A549 (cell line): ENCODE results near the gene TNNC1. TPM values are rescaled to one million over a fixed set of nuclear protein-coding genes. Genes with fewer than 3 reads are reported as not detected.

Experiments
- ATAC-seq, 2 experiments: fragments of 200-7000 bp in 1 of 2; fragments of >200 bp in 1 of 2; cut with Nextera tagmentation in 1 of 2; cut with Tn5 transposase in 1 of 2; 3 replicates each; pipeline versions ENCODE4 v1.8.0 to v1.9.1; 2018 to 2020; ENCODE audit warnings: mild to moderate bottlenecking in 1 of 2, moderate library complexity in 1 of 2
- CTCF ChIA-PET: fragments of 300-600 bp; sonication (Branson Sonifier 250); formaldehyde crosslinking; extraction: SDS; loops from one replicate; lab custom pipeline; 2021; ENCODE audit warnings: antibody characterized with exemption, inconsistent platforms; lab: Yijun Ruan, JAX
- POLR2A ChIA-PET: fragments of 350-600 bp; formaldehyde crosslinking; extraction: SDS; loops from one replicate; lab custom pipeline; 2021; ENCODE audit warnings: antibody characterized with exemption, inconsistent platforms; lab: Yijun Ruan, JAX
- DNase-seq, 2 experiments: peaks; one replicate each; pipeline versions ENCODE4 v3.0.0 to v3.0.0-alpha.2; 2011 to 2016; ENCODE audit warnings: low read depth in 1 of 2, low spot score in 1 of 2
- FAIRE-seq: peaks from 2 replicates; lab custom pipeline; 2011; peaks lifted over from hg19 to GRCh38; lab: Jason Lieb, UNC
- H3K27ac ChIP-seq, 2 experiments: fragments of >200 bp; sonication (Bioruptor Twin); formaldehyde crosslinking; 3 replicates each; pipeline ENCODE4 v1.5.1; 2016 to 2017
- H3K4me1 ChIP-seq: fragments of >200 bp; sonication (Bioruptor Twin); formaldehyde crosslinking; 3 replicates; pipeline ENCODE4 v1.6.1; 2016
- H3K4me2 ChIP-seq: fragments of >200 bp; sonication (Bioruptor Twin); formaldehyde crosslinking; 3 replicates; pipeline ENCODE4 v1.6.1; 2016
- H3K4me3 ChIP-seq: fragments of >200 bp; sonication (Bioruptor Twin); formaldehyde crosslinking; 3 replicates; pipeline ENCODE4 v1.5.1; 2016
- H3K9me3 ChIP-seq: fragments of >200 bp; sonication (Bioruptor Twin); formaldehyde crosslinking; 3 replicates; pipeline ENCODE4 v1.6.1; 2016
- CEBPB ChIP-seq, 2 experiments: fragments of >200 bp in 1 of 2; sonication (Bioruptor Twin) in 1 of 2; formaldehyde crosslinking in 1 of 2; IDR thresholded peaks; 2 replicates each; pipeline ENCODE4 v1.6.1; 2012 to 2016
- EHMT2 ChIP-seq: fragments of 200-600 bp; sonication (generic); IDR thresholded peaks from 2 replicates; pipeline ENCODE4 v1.6.1; 2016; ENCODE audit warnings: antibody characterized with exemption, low read depth, mild to moderate bottlenecking, moderate library complexity
- EP300 ChIP-seq, 2 experiments: fragments of >200 bp; sonication (Bioruptor Twin); formaldehyde crosslinking; IDR thresholded peaks; 2 replicates in 1 of 2; 3 replicates in 1 of 2; pipeline ENCODE4 v1.6.1; 2016 to 2017
- HOXB5 ChIP-seq: fragments of 250-450 bp; sonication (Bioruptor Pico); IDR thresholded peaks from 2 replicates; pipeline ENCODE4 v1.5.0; 2020; ENCODE audit warnings: mild to moderate bottlenecking, moderate library complexity
- JUNB ChIP-seq: fragments of >200 bp; sonication (Bioruptor Twin); formaldehyde crosslinking; IDR thresholded peaks from 2 replicates; pipeline ENCODE4 v1.6.1; 2016
- MAX ChIP-seq: IDR thresholded peaks from 2 replicates; pipeline ENCODE4 v1.6.1; 2012
- MAZ ChIP-seq: fragments of 150-350 bp; IDR thresholded peaks from 2 replicates; pipeline ENCODE4 v1.6.1; 2014; ENCODE audit warnings: antibody characterized with exemption, low read depth, low read length, borderline replicate concordance
- NR3C1 ChIP-seq: fragments of >200 bp; sonication (Bioruptor Twin); formaldehyde crosslinking; IDR thresholded peaks from 3 replicates; pipeline ENCODE4 v1.6.1; 2017
- POLR2AphosphoS2 ChIP-seq: conservative IDR thresholded peaks from 2 replicates; pipeline ENCODE4 v1.6.1; 2012; ENCODE audit warnings: low read length, improper control_type of control experiment, inconsistent platforms
- RCOR1 ChIP-seq: fragments of 150-350 bp; IDR thresholded peaks from 2 replicates; pipeline ENCODE4 v1.6.1; 2014; ENCODE audit warnings: antibody characterized with exemption, low read length, low read depth
- RFX5 ChIP-seq: fragments of 450-650 bp; IDR thresholded peaks from 2 replicates; pipeline ENCODE4 v1.7.1; 2014; ENCODE audit warnings: antibody characterized with exemption, mild to moderate bottlenecking, moderate library complexity
- ZC3H11A ChIP-seq: fragments of 450-650 bp; IDR thresholded peaks from 2 replicates; pipeline ENCODE4 v1.6.1; 2014; ENCODE audit warnings: antibody characterized with exemption, mild to moderate bottlenecking
- ZFP36 ChIP-seq: fragments of 450-650 bp; IDR thresholded peaks from 2 replicates; pipeline ENCODE4 v1.6.1; 2014; ENCODE audit warnings: borderline replicate concordance; ENCODE audit not compliant: partially characterized antibody
- ZSCAN20 ChIP-seq: fragments of 250-450 bp; sonication (Bioruptor Pico); IDR thresholded peaks from 2 replicates; pipeline ENCODE4 v1.8.0; 2022; ENCODE audit warnings: mild to moderate bottlenecking, moderate library complexity
- WGBS: methylation state at CpG from one replicate; pipeline ENCODE4 v1.1.6; 2017; ENCODE audit errors: missing lambda C conversion rate; 5-methylcytosine and 5-hydroxymethylcytosine counted together
- polyA plus RNA-seq, 4 experiments: library from polyadenylated mRNA; depleted of rRNA in 3 of 4; stranded (reverse); fragments of >200 nt; fragmentation: RNase III in 1 of 4; extraction: RNeasy Plus Mini Kit Qiagen cat#74134 plus additional on column Dnase treatment in 1 of 4; gene quantifications; 2 replicates in 3 of 4; 3 replicates in 1 of 4; pipeline ENCODE4 v1.2.3, GENCODE V29; 2011 to 2017

The TNNC1 gene
- polyA plus RNA-seq, 2 of the 4 experiments (the other 2 are of a cell fraction) = 2.6 to 4.5 TPM

GRCh38 chr3:52401551-52401950, 52.3 kb downstream of the TNNC1 start:
- ChIA-PET CTCF (interaction anchor here (1.1 to 1.4 kb wide), 3 partner anchors 11 to 110 kb away, joined by 3 to 6 read pairs (median 5); no protein-coding TSS in a partner anchor), POLR2A (no interaction called here)
- no peak overlapping the region for H3K4me2 ChIP-seq
- no peak for TF ChIP-seq EP300 (IDR thresholded peaks at IDR 0.05)
- no peak for TF ChIP-seq ZC3H11A
- no peak for TF ChIP-seq JUNB
- no peak for TF ChIP-seq RCOR1
- no peak for TF ChIP-seq EHMT2
- no peak for TF ChIP-seq RFX5
- no peak for TF ChIP-seq POLR2AphosphoS2
- TF ChIP-seq CEBPB (IDR thresholded peaks at IDR 0.05) = no peak
- TF ChIP-seq NR3C1 = no peak
- no peak for TF ChIP-seq MAX
- TF ChIP-seq HOXB5 (CRISPR knock-in tag) = no peak
- TF ChIP-seq ZFP36 = no peak
- TF ChIP-seq ZSCAN20 = no peak
- no peak for TF ChIP-seq MAZ
- FAIRE-seq = no peak
- H3K4me3 ChIP-seq = no peak overlapping the region
- no peaks in the 10 kb centered on the region for H3K9me3 ChIP-seq
- no peaks in the 10 kb centered on the region for H3K4me1 ChIP-seq
- 86% methylated on average over 1 of the region's 1 CpG for WGBS
- ATAC-seq = no peak
- DNase-seq = no peak
- H3K27ac ChIP-seq = no peak overlapping the region

Other genes with a start within 250 kb of the TNNC1 start
- gene TLR9, start 228.4 kb downstream of the TNNC1 start, polyA plus RNA-seq (2011; rRNA removed) = 0.04 and 0.12 TPM in 2 replicates
- gene TLR9, start 228.4 kb downstream of the TNNC1 start, polyA plus RNA-seq (2017; fragmentation: RNase III; extraction: RNeasy Plus Mini Kit Qiagen cat#74134 plus additional on column Dnase treatment) = not detected in 3 replicates
- gene TWF2, start 214.9 kb downstream of the TNNC1 start, polyA plus RNA-seq (2011; rRNA removed) = 36.8 and 46.3 TPM in 2 replicates
- 50.5 to 55.4 TPM (median 53.6 TPM) in 3 replicates for gene TWF2, start 214.9 kb downstream of the TNNC1 start, polyA plus RNA-seq (2017; fragmentation: RNase III; extraction: RNeasy Plus Mini Kit Qiagen cat#74134 plus additional on column Dnase treatment)
- 6.3 and 8.8 TPM in 2 replicates for gene PPM1M, start 208.3 kb downstream of the TNNC1 start, polyA plus RNA-seq (2011; rRNA removed)
- gene PPM1M, start 208.3 kb downstream of the TNNC1 start, polyA plus RNA-seq (2017; fragmentation: RNase III; extraction: RNeasy Plus Mini Kit Qiagen cat#74134 plus additional on column Dnase treatment) = 5.8 to 8.0 TPM (median 5.9 TPM) in 3 replicates
- gene WDR82, start 175.4 kb downstream of the TNNC1 start, polyA plus RNA-seq (2011; rRNA removed) = 52.7 and 58.5 TPM in 2 replicates
- gene WDR82, start 175.4 kb downstream of the TNNC1 start, polyA plus RNA-seq (2017; fragmentation: RNase III; extraction: RNeasy Plus Mini Kit Qiagen cat#74134 plus additional on column Dnase treatment) = 50.6 to 53.8 TPM (median 52.4 TPM) in 3 replicates
- gene GLYCTK, start 166.2 kb downstream of the TNNC1 start, polyA plus RNA-seq (2011; rRNA removed) = 4.4 and 5.7 TPM in 2 replicates
- gene GLYCTK, start 166.2 kb downstream of the TNNC1 start, polyA plus RNA-seq (2017; fragmentation: RNase III; extraction: RNeasy Plus Mini Kit Qiagen cat#74134 plus additional on column Dnase treatment) = 4.6 to 5.1 TPM (median 4.9 TPM) in 3 replicates
- gene DNAH1, start 137.7 kb downstream of the TNNC1 start, polyA plus RNA-seq (2011; rRNA removed) = 1.6 and 2.9 TPM in 2 replicates
- 0.63 to 0.88 TPM (median 0.65 TPM) in 3 replicates for gene DNAH1, start 137.7 kb downstream of the TNNC1 start, polyA plus RNA-seq (2017; fragmentation: RNase III; extraction: RNeasy Plus Mini Kit Qiagen cat#74134 plus additional on column Dnase treatment)
- 32.7 and 36.0 TPM in 2 replicates for gene BAP1, start 44.0 kb downstream of the TNNC1 start, polyA plus RNA-seq (2011; rRNA removed)
- 33.3 to 39.4 TPM (median 38.1 TPM) in 3 replicates for gene BAP1, start 44.0 kb downstream of the TNNC1 start, polyA plus RNA-seq (2017; fragmentation: RNase III; extraction: RNeasy Plus Mini Kit Qiagen cat#74134 plus additional on column Dnase treatment)
- gene PHF7, start 43.4 kb downstream of the TNNC1 start, polyA plus RNA-seq (2011; rRNA removed) = 4.0 and 6.0 TPM in 2 replicates
- gene PHF7, start 43.4 kb downstream of the TNNC1 start, polyA plus RNA-seq (2017; fragmentation: RNase III; extraction: RNeasy Plus Mini Kit Qiagen cat#74134 plus additional on column Dnase treatment) = 2.7 to 3.8 TPM (median 3.0 TPM) in 3 replicates
- gene SEMA3G, start 8.9 kb downstream of the TNNC1 start, polyA plus RNA-seq (2011; rRNA removed) = 0.05 and 0.08 TPM in 2 replicates
- gene SEMA3G, start 8.9 kb downstream of the TNNC1 start, polyA plus RNA-seq (2017; fragmentation: RNase III; extraction: RNeasy Plus Mini Kit Qiagen cat#74134 plus additional on column Dnase treatment) = 0.13 to 0.24 TPM (median 0.13 TPM) in 3 replicates
- 17.3 and 19.2 TPM in 2 replicates for gene NISCH, start 1.6 kb upstream of the TNNC1 start, polyA plus RNA-seq (2011; rRNA removed)
- 17.8 to 19.8 TPM (median 18.2 TPM) in 3 replicates for gene NISCH, start 1.6 kb upstream of the TNNC1 start, polyA plus RNA-seq (2017; fragmentation: RNase III; extraction: RNeasy Plus Mini Kit Qiagen cat#74134 plus additional on column Dnase treatment)
- gene STAB1, start 41.3 kb upstream of the TNNC1 start, polyA plus RNA-seq (2011; rRNA removed) = 0.03 TPM in 1 of 2 replicates, not detected in the other
- gene STAB1, start 41.3 kb upstream of the TNNC1 start, polyA plus RNA-seq (2017; fragmentation: RNase III; extraction: RNeasy Plus Mini Kit Qiagen cat#74134 plus additional on column Dnase treatment) = 0.04 to 0.07 TPM in 2 of 3 replicates, not detected in the other
- 23.2 and 50.4 TPM in 2 replicates for gene NT5DC2, start 79.8 kb upstream of the TNNC1 start, polyA plus RNA-seq (2011; rRNA removed)
- gene NT5DC2, start 79.8 kb upstream of the TNNC1 start, polyA plus RNA-seq (2017; fragmentation: RNase III; extraction: RNeasy Plus Mini Kit Qiagen cat#74134 plus additional on column Dnase treatment) = 71.6 to 82.0 TPM (median 81.1 TPM) in 3 replicates
- 9.3 and 11.7 TPM in 2 replicates for gene UQCC5, start 82.6 kb upstream of the TNNC1 start, polyA plus RNA-seq (2011; rRNA removed)
- gene UQCC5, start 82.6 kb upstream of the TNNC1 start, polyA plus RNA-seq (2017; fragmentation: RNase III; extraction: RNeasy Plus Mini Kit Qiagen cat#74134 plus additional on column Dnase treatment) = 60.8 to 66.7 TPM (median 63.3 TPM) in 3 replicates
- 21.6 and 24.9 TPM in 2 replicates for gene PBRM1, start 231.9 kb upstream of the TNNC1 start, polyA plus RNA-seq (2011; rRNA removed)
- gene PBRM1, start 231.9 kb upstream of the TNNC1 start, polyA plus RNA-seq (2017; fragmentation: RNase III; extraction: RNeasy Plus Mini Kit Qiagen cat#74134 plus additional on column Dnase treatment) = 15.0 to 16.7 TPM (median 15.4 TPM) in 3 replicates
- 125 and 139 TPM in 2 replicates for gene GNL3, start 232.0 kb upstream of the TNNC1 start, polyA plus RNA-seq (2011; rRNA removed)
- gene GNL3, start 232.0 kb upstream of the TNNC1 start, polyA plus RNA-seq (2017; fragmentation: RNase III; extraction: RNeasy Plus Mini Kit Qiagen cat#74134 plus additional on column Dnase treatment) = 123 to 146 TPM (median 125 TPM) in 3 replicates